ENCODE measurements around the gene XYLT2. TPM values are rescaled to one million over a fixed set of nuclear protein-coding genes. Genes with fewer than 3 reads are reported as not detected.

Gene XYLT2
- total and polyA plus RNA-seq, 2 of the 8 experiments (the other 6 are each of a cell fraction or from before 2014, with no cell fraction given): 28.0 to 29.9 TPM

DNA sequence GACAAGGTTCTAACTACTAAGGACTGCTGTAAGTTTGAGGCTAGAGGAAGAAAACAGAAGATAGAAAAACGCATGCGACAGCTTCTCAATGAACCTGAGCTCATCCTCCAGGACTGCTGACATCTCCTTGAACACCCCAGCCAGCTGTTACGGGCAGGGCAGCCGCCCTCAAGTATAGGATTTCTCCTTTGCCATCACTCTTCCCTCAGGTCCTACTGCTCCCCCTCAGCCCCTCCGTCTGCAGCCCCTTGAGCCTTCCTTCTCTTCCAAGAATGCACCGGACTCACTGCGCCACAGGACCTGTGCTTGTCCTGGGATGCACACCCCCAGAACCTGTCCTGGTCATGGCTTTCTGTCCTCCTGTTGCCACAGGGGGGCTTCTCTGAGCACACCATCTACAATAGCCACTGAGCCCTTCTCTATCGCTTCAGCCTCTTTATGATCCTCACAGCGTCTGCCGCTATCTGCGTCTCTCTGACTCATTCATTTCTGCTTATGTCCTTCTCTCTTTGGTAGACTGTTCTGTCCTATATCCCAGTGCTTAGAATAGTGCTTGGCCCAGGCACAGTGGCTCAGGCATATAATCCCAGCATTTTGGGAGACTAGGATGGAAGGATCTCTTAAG lies 15.7 kb upstream of the XYLT2 start (continued):
- TF ChIP-seq TBP (IDR thresholded peaks at IDR 0.05; ENCODE audit: low read depth, low read length): no peak
